Stimulated activated CD8-positive, alpha-beta memory T cell treated with anti-CD3 and anti-CD28 coated beads, Interleukin-15, amount 100 ng/mL, for 48 hours (primary cell): Measurements from ENCODE around the gene MRPL24.
A peak's percentile ranks its signal among the peaks of the same experiment; 100 is the strongest.

Experiments used
- DNase-seq, 2 donors: peaks; one replicate each; pipeline ENCODE4 v3.0.0-alpha.2; 2020; ENCODE audit warnings: low read depth in 2 of 2

The MRPL24 gene

GRCh38 chr1:156692441-156692924 lies 48.4 kb downstream of the MRPL24 start:
- DNase-seq = no peak

GRCh38 chr1:156691665-156692440 lies 49.0 kb downstream of the MRPL24 start:
- DNase-seq = no peak

GRCh38 chr1:156691191-156691590 lies 49.7 kb downstream of the MRPL24 start:
- DNase-seq = no peak

- DNase-seq = no peak
These were observed 50.2 kb downstream of the MRPL24 start for GRCh38 chr1:156690675-156691036.

GRCh38 chr1:156689953-156690674 lies 50.8 kb downstream of the MRPL24 start:
- no peak for DNase-seq

GRCh38 chr1:156689035-156689952 lies 51.6 kb downstream of the MRPL24 start:
- peak; percentile 44 to 61 for DNase-seq
